ENCODE results near the gene ATXN7L1. TPM values are rescaled to one million over a fixed set of nuclear protein-coding genes. Genes with fewer than 3 reads are reported as not detected.

ATXN7L1 gene
- total RNA-seq, 1 donor from 2014 or later: 7.7 TPM

DNA sequence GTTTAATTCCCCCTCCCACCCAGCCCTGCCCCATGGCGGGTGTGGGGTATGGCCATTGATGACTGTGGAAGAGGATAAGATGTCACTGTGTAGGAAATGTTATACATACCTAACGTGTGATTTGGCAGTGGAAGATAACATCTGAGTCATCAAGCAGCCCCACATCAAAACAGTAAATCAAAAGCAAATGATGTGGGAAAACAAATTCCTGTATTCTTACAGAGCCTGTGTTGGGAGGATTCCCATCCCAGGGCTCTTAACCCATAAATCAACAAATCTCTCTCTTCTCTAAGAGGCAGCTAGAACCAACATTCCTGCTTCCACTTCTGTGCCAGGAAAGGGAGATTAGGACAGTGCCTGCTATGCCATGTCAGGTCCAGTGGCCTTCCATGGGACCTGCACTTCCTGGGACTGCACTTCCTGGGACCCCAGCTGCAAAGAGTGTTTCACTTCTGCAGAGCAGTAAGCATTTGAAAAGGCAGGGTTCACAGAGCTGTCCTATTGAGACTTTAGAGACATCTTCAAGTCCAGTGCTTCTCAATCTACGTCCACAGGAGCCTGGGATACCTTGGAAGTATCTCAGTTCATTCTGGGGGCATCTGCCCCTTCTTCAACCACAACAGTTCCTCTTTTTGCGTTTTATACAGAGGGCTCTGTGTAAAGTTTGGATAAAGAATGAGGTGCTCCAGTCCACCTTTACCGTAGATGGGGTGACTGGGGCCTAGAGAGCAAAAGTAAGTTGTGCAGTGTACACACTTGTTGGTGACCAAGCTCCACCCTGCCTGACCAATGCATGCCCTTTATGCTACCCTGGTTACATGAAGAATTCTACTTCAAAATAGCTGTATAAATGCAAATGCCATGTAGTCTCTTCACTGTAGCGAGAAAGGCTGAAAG is 45.7 kb downstream of the ATXN7L1 start:
- no peak for DNase-seq (ENCODE audit: low spot score in 2 of 2)
- no peak for FAIRE-seq

DNA sequence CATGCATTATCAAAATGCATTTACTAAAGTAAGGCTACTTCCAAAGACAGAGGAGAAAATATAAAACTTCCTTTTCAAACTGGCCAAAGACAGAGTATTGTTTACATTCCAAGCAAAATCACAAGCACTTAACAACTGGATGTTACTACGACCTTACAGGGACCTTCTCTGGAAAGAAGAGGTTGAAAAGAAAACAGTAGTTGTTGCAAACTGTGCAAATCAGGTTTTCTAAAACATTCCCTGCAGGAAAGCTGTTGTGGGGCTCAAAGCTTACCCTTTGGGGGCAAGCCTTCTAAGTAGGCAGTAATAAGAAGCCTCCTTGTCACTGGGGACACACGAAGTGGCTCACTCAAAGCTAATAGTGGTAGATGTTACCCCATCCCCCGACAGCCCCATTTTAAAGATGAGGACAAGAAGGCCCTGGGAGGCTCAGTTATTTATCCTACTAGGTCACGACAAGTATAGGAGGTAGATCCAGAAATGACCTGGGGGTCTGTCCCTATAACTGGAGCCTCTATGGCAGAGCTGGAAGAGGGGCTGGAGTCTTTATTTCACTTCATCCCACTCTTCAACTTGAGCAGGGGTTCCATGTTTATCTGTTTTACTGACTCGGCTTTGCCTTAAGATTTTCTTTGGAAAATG is 46.6 kb downstream of the ATXN7L1 start:
- FAIRE-seq: no peak

DNA sequence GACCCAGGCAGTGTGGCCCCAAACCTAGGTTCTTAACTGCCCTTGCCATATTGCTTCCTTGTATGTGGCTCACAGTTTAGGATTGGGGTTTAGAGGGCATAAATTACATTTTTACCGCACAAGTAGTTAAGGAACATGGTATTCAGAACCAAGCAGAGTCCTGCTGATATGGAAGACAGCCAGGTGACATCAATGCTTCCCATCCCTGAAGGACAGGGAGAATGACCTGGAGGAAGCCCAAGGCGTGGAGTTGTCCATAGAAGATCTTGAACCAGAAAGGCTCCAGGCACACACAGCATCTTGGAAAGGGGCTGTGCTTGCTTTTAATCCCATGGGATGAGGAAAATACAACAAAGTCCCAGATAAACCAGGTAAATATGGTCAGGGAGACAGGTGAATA is 48.3 kb downstream of the ATXN7L1 start:
- DNase-seq (ENCODE audit: low spot score in 2 of 2): no peak
- no peak for FAIRE-seq

More for the DNA sequence above, 46.6 kb downstream of the ATXN7L1 start:
- DNase-seq (ENCODE audit: low spot score in 2 of 2): no peak

DNA sequence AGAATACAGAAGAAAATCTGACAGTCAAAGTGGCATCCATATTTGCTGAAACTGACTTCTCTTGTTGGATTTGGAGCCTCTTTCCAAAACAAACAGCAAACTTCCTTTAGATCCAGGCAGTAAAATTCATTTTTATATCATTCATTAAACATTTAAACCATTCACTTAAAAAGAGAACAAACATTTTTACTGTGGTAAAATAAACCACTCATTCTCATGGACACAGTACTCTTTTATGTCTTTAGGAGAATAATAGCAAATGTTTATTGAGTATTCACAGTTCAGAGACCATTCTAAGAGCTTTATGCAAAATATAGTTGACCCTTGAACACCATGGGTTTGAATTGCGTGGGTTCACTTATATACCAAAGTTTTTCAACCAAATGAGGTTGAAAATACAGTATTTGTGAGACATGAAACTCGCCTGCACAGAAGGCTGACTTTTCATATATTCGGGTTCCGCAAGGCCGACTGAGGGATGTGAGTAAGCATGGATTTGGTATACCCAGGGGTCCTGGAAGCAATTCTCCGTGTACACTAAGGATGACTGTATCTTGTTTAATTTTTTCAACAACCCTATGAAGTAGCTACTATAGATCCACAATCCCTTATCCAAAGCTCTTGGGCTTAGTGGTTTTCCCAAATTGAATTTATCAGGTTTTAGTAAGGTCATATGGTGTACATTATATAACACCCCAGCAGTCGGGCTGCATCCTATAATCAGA is 49.1 kb downstream of the ATXN7L1 start:
- no peak for FAIRE-seq
- DNase-seq (ENCODE audit: low spot score in 2 of 2): no peak

DNA sequence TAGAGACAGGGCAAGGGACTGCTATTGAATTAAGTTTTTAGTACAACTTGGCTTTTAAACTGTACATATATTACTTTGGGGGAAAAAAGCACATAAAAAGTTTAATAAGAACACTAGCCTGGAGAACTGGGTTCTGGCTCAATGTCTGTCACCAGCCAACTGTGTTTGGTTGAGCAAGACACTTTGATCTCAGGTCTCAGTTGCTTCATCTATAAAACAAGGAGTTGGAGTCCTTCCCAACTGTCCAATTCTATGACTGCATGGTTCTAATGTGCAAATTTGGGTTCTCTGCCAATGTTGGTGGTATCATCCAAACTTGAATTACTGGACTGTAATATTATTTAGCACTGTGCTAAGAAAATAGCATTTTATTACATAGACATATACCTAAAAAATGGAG is 50.3 kb downstream of the ATXN7L1 start:
- no peak for FAIRE-seq

DNA sequence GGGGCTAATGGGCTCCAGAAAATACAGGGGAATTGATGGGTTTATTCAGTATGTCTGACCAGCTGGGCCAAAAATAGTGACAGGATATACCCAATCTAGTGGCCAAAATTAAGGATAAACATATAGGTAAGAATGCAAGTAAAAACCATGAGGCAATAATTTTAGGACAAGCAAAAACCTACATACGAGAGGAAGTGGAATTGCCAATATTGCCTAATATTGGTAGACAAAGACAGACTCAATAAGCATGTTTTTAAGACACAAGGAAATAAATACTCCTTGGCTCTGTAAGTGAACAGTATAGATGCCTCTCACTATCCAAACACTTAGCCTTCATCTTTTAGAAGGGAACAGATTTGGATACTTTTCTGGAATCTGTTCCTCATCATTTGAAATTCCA is 51.0 kb downstream of the ATXN7L1 start:
- FAIRE-seq (no peak), DNase-seq (ENCODE audit: low spot score in 2 of 2) (no peak)

More for the DNA sequence above, 50.3 kb downstream of the ATXN7L1 start:
- no peak for DNase-seq (ENCODE audit: low spot score in 2 of 2)

DNA sequence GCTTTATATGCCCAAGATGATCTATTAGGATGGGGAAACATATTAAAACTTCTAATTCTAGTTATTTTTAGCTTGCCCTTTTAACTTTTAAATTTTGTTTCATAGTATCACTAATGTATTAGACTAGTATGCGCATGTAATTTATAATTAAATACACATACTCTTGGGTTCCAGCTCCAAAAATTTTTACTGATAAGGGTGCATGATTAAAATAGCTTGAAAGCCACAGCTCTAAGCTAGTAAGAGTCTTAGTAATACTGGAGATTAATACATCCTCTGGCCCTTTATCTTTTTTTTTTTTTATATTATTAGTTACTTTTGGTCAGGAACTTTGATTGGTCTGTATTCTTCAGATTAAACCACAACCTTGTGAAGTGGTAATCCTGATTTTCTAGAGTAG is 53.6 kb downstream of the ATXN7L1 start:
- FAIRE-seq (no peak), DNase-seq (ENCODE audit: low spot score in 2 of 2) (no peak)

DNA sequence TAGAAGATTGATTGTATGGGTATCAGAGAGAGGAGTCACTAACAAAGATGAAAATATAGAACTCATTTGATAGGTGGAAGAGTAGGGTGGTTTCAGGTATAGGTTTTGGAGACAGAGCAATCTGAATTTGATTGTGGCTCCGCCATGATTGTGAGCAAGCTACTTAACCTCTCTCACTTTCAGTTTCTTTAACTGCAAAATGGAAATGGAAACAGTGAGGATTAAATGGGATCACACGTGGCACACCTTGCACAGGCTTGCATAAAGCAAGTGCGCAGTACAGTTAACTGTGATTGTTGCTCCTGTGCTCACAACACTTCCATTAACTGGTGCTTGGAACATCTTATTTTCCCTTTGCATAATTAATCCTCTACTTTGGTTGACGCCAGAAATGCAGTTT is 54.9 kb downstream of the ATXN7L1 start:
- no peak for FAIRE-seq
- DNase-seq (ENCODE audit: low spot score in 2 of 2): no peak

DNA sequence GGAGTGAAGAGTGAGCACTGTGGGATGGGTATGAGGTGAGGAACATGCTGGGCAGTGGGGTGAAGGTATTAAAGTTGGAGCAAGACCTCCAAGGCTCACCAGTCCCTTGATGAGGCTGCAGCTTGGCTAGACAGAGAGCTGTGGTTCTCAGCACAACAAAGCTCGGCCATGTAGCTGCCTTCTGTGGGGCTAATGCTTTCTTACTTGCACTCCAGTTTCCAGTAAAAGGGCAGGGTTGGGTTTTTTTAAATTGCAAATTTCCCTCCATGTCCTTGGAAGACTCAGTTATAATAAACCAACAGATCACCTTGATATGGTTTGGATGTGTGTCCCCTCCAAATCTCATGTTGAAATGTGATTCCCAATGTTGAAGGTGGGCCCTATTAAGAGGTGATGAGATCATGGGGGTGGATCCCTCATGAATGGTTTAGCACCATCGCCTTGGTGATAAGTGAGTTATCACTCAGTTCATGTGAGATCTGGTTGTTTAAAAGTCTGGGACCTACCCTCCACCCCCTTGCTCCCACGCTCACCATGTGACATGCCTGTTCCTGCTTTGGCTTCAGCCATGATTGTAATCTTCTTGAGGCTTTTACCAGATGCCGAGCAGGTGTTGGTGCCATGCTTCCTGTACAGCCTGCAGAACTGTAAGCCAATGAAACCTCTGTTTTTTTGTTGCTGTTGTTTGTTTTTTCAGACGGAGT is 55.9 kb downstream of the ATXN7L1 start:
- FAIRE-seq: no peak
- no peak for DNase-seq (ENCODE audit: low spot score in 2 of 2)

DNA sequence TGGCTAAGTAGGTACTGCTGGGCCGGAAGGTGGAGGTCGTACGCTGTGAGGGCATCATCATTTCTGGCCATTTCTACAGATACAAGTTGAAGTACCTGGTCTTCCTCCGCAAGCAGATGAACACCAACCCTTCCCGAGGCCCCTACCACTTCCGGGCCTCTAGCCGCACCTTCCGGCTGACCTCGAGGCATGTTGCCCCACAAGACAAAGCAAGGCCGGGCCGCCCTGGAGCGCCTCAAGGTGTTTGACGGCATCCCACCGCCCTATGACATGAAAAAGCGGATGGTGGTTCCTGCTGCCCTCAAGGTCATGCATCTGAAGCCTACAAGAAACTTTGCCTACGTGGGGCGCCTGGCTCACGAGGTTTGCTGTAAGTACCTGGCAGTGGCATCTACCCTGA is 56.8 kb downstream of the ATXN7L1 start:
- DNase-seq (ENCODE audit: low spot score in 2 of 2) (no peak), FAIRE-seq (no peak)

DNA sequence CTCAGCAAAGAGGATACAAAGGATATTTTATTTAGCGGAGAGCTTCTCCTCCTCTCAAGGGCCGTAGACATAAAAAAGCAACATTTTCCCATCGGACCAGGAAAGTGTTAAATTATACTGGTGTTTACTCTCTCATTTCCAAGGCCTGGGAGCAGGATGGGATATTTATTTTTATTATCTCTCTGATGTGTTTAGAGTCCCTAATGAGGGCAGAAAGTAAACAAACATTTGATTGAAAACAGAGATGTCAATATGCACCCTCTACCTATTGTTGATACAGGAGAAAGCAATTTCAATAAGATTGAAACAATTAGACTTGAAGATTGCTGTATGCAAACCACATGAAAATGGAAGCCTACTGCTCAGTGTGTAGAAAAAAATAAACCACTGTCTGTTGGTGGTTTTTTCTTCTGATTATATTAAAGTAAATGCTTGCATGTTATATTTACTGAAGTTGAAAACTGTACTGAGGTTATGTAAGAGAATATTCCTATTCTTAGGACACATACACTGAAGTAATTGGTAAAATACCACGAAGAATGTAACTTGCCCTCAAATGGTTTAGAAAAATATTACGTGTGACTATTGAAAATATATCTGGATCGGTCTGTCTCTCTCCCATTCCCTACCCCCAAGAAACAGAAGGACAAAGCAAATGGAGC is 59.3 kb downstream of the ATXN7L1 start:
- FAIRE-seq: no peak
- no peak for DNase-seq (ENCODE audit: low spot score in 2 of 2)

DNA sequence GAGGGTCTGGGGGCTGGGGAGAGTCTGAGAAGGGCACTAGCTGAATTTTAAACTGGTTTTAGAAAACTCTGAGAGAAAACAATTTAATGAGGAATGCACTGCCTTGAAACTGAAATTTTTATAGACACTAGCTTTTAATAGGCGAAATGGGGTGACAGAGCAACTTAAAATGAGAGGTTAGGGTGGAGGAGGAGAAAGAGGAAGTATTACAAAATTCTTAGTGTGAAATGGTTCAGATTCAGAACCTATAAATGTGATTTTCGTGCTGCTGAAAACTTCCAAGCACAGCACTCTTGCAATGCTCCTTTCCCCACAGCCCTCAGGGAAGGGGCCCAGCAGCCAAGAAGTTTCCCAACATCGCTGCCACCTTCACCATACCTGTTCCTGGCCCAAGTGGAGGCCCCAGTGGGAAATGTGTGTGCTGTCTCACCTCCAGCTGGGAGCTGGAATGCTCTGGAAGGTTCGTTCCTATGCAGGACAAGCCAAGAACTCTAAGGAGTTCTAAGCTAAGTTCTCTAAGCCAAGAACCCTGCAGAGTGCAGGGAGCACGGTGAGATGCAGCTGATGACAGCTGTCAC is 60.0 kb downstream of the ATXN7L1 start:
- DNase-seq (ENCODE audit: low spot score in 2 of 2): no peak
- no peak for FAIRE-seq

DNA sequence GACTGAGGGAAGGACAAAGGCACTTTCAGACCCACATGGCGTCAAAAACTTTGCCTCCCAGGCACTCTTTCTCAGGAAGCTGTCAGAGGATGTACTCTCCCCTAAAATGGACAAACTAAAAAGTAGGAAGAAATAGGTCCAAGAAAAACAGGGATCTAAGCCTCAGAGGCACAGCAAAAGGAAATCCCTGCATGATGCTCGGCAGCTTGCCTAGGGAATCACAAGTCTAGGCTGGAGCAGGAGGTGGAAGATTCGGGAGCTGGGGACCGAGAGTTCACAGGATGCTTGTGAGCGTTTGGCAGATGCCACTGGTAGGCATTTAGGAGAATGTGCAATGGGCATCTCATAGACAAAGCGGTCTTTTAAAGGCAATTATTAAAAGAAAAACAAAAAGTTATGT is 60.8 kb downstream of the ATXN7L1 start:
- DNase-seq (ENCODE audit: low spot score in 2 of 2) (no peak), FAIRE-seq (no peak)

DNA sequence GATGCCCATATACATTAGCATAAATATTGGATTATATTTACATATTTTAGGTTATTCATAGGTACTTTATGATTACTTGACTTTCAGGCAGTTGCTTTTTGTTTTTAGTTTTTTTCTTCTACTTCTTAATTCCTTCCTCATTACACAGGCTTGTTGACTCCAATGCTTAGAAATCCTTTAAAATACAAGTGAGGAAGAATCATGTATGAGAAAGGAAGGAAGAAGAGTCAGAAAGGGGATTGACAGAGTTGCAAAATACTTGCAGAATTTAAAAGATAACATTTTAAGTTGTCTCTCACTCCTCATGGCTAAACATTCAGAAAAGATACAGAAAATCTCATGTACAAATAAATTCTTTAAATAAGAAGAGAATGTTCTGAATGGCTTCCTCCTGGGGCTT is 61.9 kb downstream of the ATXN7L1 start:
- FAIRE-seq (no peak), DNase-seq (ENCODE audit: low spot score in 2 of 2) (no peak)

DNA sequence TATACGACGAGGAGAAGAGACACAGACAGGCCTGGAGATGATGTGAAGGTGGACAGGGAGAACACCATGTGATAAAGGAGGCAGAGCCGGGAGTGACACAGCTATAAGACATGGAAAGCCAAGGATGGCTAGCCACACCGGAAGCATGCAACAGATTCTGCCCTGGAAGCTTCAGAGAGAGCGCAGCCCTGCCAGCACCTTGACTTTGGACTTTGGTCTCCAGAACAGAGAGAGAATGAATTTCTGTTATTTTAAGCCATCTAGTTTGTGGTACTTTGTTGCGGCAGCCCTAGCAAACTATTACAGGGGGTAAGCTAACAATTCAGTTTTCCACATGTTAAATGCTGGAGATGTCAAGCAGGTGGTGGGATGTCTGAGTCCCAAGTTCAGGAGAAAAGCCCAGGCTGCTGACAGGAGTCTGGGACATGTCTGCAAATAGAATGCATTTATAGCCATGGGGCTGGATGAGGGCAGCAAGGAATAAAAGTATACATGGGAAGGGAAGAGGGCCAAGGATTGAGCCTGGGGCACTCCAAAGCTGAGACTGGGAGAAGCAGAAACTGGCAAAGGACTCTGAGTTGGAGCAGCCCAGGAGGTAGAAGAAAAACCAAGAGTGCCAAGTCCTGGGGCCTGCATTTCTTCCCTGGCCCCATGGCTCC is 65.1 kb downstream of the ATXN7L1 start:
- no peak for FAIRE-seq
- DNase-seq (ENCODE audit: low spot score in 2 of 2): no peak

DNA sequence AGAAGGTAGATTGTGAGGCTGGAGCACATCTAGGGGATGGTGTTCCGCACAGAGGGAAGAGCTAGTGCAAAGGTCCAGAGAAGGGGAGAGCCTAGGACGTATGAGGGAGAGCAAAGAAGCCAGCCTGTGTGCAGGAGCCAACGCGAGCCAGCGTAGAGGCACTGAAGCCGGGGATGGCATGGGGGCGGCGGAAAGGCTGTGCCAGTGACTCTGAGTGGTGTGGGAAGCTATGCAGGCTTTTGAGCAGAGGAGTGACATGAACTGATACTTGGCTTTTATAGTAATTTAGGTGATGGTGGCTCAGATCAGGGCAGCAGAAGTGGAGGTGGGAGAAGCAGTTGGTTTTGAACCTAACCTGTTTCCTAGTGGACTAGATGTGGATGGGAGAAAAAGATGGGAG is 65.8 kb downstream of the ATXN7L1 start:
- no peak for FAIRE-seq
- no peak for DNase-seq (ENCODE audit: low spot score in 2 of 2)

DNA sequence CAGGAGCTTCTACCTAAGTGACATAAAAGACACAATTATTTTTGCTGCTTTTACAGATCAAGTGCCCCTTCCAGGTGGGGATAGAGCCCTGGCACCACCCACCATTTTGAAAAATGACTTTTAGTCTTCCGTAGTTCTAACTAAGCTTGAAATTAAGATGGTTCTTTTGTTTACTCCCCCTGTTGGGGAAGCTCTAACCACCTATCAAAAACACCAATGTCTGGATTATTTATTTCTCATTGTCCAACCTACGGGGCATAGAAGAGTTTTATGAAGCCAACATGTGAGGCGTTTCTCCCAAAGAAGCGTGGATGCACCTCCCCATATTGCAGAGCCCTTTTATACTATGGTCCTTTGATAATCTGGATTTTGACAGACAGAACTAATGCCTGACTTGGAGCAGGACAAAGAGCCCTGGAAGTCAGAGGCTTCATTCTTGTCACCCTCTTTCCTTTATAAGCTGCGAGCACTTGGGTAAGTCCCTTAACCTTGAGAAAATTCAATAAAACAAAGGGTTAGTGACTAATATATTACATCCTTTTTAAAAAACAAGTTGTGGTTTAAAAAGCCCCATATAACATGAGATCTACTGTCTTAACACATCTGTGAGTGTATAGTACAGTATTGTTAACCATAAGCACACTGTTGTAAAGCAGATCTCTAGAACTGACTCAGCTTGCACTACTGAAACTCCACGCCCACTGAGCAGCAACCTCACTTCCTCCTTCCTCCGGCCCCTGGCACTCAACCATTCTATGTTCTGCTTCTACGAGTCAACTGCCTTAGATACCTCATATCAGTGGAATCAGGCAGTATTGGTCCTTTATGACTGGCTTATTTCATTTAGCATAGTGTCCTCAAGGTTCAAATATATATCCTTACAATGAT is 67.5 kb downstream of the ATXN7L1 start:
- FAIRE-seq (no peak), DNase-seq (ENCODE audit: low spot score in 2 of 2) (no peak)

DNA sequence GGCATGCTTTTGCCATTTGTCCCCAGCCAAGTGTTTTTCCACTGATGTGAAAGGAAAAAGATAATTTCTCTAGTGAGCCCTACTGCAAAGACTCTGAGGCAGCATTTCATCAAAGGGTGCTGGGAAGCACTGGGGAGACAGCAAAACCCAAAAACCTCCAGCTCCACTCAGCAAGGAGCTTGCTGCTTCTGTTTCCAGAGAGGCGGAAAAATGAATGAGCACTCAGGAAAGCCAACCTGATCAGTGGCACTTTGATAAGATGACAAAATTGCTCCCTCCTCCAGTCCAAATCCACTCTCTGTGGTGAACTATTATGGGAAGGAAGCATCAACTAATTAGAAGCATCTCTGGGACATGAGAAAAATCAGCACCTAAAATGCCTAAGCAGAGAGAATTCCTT is 68.2 kb downstream of the ATXN7L1 start:
- no peak for FAIRE-seq

DNA sequence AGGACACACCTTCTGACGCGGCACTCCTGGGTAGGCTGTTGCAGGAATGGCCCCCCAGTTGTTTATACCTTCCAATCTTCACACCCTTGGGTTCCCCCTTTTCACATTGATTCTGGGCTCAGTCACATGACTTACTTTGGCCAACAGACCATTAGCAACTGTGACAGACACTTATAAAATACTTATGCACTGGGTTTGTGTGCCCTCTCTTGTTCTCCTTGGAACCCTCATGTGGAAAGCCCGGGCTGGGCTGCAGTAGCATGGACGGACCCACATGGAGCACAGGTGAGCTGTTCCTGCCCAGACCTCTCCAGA is 69.0 kb downstream of the ATXN7L1 start:
- DNase-seq (ENCODE audit: low spot score in 2 of 2): no peak
- FAIRE-seq: no peak

More for the DNA sequence above, 68.2 kb downstream of the ATXN7L1 start:
- DNase-seq (ENCODE audit: low spot score in 2 of 2): no peak

Measured in frontal cortex (tissue), 4 donors.